Mammary epithelial cell (primary cell): ENCODE results near the gene TRIM50.
"Not testable (repeated sequence)": the region's sequence is repeated elsewhere in the genome, so short reads cannot be mapped to it uniquely, and the experiment has no call there.

Experiments used
- EZH2 ChIP-seq: IDR thresholded peaks from 2 replicates; pipeline ENCODE4 v1.6.1; 2012; ENCODE audit warnings: low read length, inconsistent platforms, borderline replicate concordance
- TF ChIP-seq, protein P1 (sequence below), 2 donors: IDR thresholded peaks in 1 of 2; conservative IDR thresholded peaks in 1 of 2; 2 replicates each; pipeline ENCODE4 v1.5.1; 2011 to 2012; ENCODE audit warnings: inconsistent platforms in 2 of 2, low read length in 2 of 2, mild to moderate bottlenecking in 2 of 2, control low read depth in 1 of 2, low read depth in 1 of 2; ENCODE audit not compliant: insufficient read depth in 1 of 2; ENCODE audit errors: extremely low read depth in 1 of 2

- TF ChIP-seq, protein P1, sequence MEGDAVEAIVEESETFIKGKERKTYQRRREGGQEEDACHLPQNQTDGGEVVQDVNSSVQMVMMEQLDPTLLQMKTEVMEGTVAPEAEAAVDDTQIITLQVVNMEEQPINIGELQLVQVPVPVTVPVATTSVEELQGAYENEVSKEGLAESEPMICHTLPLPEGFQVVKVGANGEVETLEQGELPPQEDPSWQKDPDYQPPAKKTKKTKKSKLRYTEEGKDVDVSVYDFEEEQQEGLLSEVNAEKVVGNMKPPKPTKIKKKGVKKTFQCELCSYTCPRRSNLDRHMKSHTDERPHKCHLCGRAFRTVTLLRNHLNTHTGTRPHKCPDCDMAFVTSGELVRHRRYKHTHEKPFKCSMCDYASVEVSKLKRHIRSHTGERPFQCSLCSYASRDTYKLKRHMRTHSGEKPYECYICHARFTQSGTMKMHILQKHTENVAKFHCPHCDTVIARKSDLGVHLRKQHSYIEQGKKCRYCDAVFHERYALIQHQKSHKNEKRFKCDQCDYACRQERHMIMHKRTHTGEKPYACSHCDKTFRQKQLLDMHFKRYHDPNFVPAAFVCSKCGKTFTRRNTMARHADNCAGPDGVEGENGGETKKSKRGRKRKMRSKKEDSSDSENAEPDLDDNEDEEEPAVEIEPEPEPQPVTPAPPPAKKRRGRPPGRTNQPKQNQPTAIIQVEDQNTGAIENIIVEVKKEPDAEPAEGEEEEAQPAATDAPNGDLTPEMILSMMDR (conservative IDR thresholded peaks at IDR 0.05 in 1 of 2, IDR thresholded peaks at IDR 0.05 in 1 of 2; ENCODE audit: extremely low read depth in 1 of 2, insufficient read depth in 1 of 2, low read depth in 1 of 2, low read length in 2 of 2) = not testable (repeated sequence)
- TF ChIP-seq EZH2 = not testable (repeated sequence)
Measured at GRCh38 chr7:73301108-73301507, 26.8 kb downstream of the TRIM50 start.
